GM12864 (cell line): ENCODE data around the gene SRRM4.

ENCODE experiments used
- DNase-seq: peaks from one replicate; pipeline ENCODE4 v3.0.0-alpha.2; 2011; ENCODE audit warnings: low read depth
- H3K4me3 ChIP-seq: 2 replicates; pipeline ENCODE4 v1.5.1; 2011; ENCODE audit warnings: mild to moderate bottlenecking, low read depth, low read length, control low read depth
- CTCF ChIP-seq: IDR thresholded peaks from 2 replicates; pipeline ENCODE4 v1.5.1; 2011; ENCODE audit warnings: low read depth, mild to moderate bottlenecking, moderate library complexity, low read length, control low read depth, inconsistent platforms; ENCODE audit errors: missing control alignments

Gene SRRM4

GRCh38 chr12:119008691-119009221 is 27.4 kb downstream of the SRRM4 start:
- no peak overlapping the region for H3K4me3 ChIP-seq
- DNase-seq, result no peak
- TF ChIP-seq CTCF, result no peak

GRCh38 chr12:119011231-119011630 is 29.9 kb downstream of the SRRM4 start:
- TF ChIP-seq CTCF, result no peak
- no peak overlapping the region for H3K4me3 ChIP-seq
- DNase-seq, result no peak

GRCh38 chr12:119012179-119012578 is 30.8 kb downstream of the SRRM4 start:
- no peak for TF ChIP-seq CTCF
- H3K4me3 ChIP-seq, result no peak overlapping the region
- DNase-seq, result no peak

- DNase-seq, result no peak
- no peak overlapping the region for H3K4me3 ChIP-seq
- no peak for TF ChIP-seq CTCF
These were observed 31.7 kb downstream of the SRRM4 start for GRCh38 chr12:119013023-119013422.

- H3K4me3 ChIP-seq, result no peak overlapping the region
- no peak for DNase-seq
- no peak for TF ChIP-seq CTCF
These were observed 33.0 kb downstream of the SRRM4 start for GRCh38 chr12:119014368-119014767.

GRCh38 chr12:119016715-119017114 is 35.4 kb downstream of the SRRM4 start:
- H3K4me3 ChIP-seq, result no peak overlapping the region
- no peak for DNase-seq
- no peak for TF ChIP-seq CTCF

- H3K4me3 ChIP-seq, result no peak overlapping the region
- DNase-seq, result no peak
- no peak for TF ChIP-seq CTCF
These were observed 37.8 kb downstream of the SRRM4 start for GRCh38 chr12:119019166-119019565.
